Panc1 (cell line): Measurements from ENCODE around the gene GLT1D1.

Source experiments
- CTCF ChIP-seq: fragments of 450-650 bp; IDR thresholded peaks from 2 replicates; pipeline ENCODE4 v1.5.1; 2017; ENCODE audit warnings: mild to moderate bottlenecking
- POLR2AphosphoS5 ChIP-seq: IDR thresholded peaks from 2 replicates; pipeline ENCODE4 v1.6.1; 2012; ENCODE audit warnings: mild to moderate bottlenecking, low read depth, low read length, moderate library complexity
- TCF7L2 ChIP-seq: IDR thresholded peaks from 2 replicates; pipeline ENCODE4 v1.6.1; 2011; ENCODE audit warnings: mild to moderate bottlenecking, low read depth, low read length, inconsistent platforms
- TF ChIP-seq, protein P1 (sequence below), 2 experiments: IDR thresholded peaks; 2 replicates each; pipeline ENCODE4 v1.6.1; 2011 to 2012; ENCODE audit warnings: low read depth in 2 of 2, control low read depth in 1 of 2, low read length in 1 of 2, mild to moderate bottlenecking in 1 of 2, moderate library complexity in 1 of 2; ENCODE audit not compliant: insufficient read depth in 1 of 2

DNA sequence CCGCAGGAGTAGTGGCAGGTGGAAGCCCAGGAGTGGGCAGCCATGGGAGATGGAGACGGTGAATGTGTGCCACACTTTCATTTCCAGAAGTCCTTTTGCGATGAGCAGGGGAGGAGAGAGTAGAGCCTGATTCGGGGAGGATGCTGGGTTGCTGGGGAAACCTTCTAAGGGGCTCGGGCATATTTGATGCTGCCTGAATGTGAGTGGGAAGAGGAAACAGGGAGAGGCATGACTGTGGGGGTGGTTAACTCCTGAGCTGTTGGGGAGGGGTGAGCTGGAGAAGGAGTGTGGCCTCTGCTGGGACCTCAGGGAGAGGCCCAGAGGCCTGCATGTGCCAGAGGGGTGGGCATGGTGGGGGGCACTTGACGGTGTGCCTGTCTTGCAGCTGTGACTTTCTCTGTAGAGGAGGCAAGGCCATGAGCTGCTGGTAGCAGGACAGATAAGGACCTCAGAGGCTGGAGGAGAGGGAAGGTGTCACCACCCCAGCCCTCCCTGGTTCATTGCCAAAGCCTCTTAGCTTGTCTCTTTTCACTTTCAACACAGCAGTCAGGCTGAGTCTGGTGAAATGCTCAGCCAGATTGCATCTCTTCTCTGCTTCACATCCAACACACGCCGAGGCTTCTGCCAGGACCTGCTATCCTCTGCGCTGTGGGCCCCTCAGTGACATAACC lies 11.4 kb downstream of the GLT1D1 start:
- TF ChIP-seq CTCF (no peak), TCF7L2 (no peak), POLR2AphosphoS5 (no peak)
- TF ChIP-seq, protein P1, sequence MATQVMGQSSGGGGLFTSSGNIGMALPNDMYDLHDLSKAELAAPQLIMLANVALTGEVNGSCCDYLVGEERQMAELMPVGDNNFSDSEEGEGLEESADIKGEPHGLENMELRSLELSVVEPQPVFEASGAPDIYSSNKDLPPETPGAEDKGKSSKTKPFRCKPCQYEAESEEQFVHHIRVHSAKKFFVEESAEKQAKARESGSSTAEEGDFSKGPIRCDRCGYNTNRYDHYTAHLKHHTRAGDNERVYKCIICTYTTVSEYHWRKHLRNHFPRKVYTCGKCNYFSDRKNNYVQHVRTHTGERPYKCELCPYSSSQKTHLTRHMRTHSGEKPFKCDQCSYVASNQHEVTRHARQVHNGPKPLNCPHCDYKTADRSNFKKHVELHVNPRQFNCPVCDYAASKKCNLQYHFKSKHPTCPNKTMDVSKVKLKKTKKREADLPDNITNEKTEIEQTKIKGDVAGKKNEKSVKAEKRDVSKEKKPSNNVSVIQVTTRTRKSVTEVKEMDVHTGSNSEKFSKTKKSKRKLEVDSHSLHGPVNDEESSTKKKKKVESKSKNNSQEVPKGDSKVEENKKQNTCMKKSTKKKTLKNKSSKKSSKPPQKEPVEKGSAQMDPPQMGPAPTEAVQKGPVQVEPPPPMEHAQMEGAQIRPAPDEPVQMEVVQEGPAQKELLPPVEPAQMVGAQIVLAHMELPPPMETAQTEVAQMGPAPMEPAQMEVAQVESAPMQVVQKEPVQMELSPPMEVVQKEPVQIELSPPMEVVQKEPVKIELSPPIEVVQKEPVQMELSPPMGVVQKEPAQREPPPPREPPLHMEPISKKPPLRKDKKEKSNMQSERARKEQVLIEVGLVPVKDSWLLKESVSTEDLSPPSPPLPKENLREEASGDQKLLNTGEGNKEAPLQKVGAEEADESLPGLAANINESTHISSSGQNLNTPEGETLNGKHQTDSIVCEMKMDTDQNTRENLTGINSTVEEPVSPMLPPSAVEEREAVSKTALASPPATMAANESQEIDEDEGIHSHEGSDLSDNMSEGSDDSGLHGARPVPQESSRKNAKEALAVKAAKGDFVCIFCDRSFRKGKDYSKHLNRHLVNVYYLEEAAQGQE (IDR thresholded peaks at IDR 0.05; ENCODE audit: insufficient read depth in 1 of 2, low read depth in 2 of 2, low read length in 1 of 2) = no peak
